PC-9 (cell line): ENCODE results near the gene UXS1. TPM values are rescaled to one million over a fixed set of nuclear protein-coding genes. Genes with fewer than 3 reads are reported as not detected.

Experiments
- BruUV-seq: library from RNA; stranded (reverse); fragments of 400-500 nt; replicated peaks from 2 replicates; lab custom pipeline; 2021; lab: Mats Ljungman, UMichigan
- CTCF ChIA-PET: fragments of 300-600 bp; sonication (Branson Sonifier 250); formaldehyde crosslinking; loops from one replicate; lab custom pipeline; 2022; ENCODE audit warnings: antibody characterized with exemption; lab: Charles Lee
- POLR2A ChIA-PET: fragments of 300-600 bp; sonication (Branson Sonifier 250); formaldehyde crosslinking; loops from one replicate; lab custom pipeline; 2022; ENCODE audit warnings: antibody characterized with exemption; ENCODE audit not compliant: unreplicated experiment; lab: Charles Lee
- DNase-seq, 2 experiments: peaks; one replicate each; pipeline versions ENCODE4 v3.0.0 to v3.0.0-alpha.2; 2015 to 2022; ENCODE audit warnings: mixed read lengths in 1 of 2
- H2AFZ ChIP-seq: fragments of 200-600 bp; sonication (generic); 2 replicates; pipeline ENCODE4 v1.8.1; 2017; ENCODE audit warnings: antibody characterized with exemption
- H3F3A ChIP-seq: fragments of 200-600 bp; sonication (generic); 2 replicates; pipeline ENCODE4 v1.8.1; 2017; ENCODE audit warnings: antibody characterized with exemption, mild to moderate bottlenecking, low read depth; ENCODE audit not compliant: insufficient read depth
- H3K27ac ChIP-seq: fragments of 200-600 bp; sonication (generic); 2 replicates; pipeline ENCODE4 v1.6.1; 2016; ENCODE audit warnings: mixed run types
- H3K27me3 ChIP-seq: fragments of 200-600 bp; sonication (generic); 2 replicates; pipeline ENCODE4 v1.6.1; 2016; ENCODE audit warnings: low read depth, mixed run types; ENCODE audit not compliant: insufficient read depth
- H3K36me3 ChIP-seq: fragments of 200-600 bp; sonication (generic); 2 replicates; pipeline ENCODE4 v1.6.1; 2016; ENCODE audit warnings: low read depth, mixed run types
- H3K4me1 ChIP-seq: fragments of 200-600 bp; sonication (generic); replicated peaks from 2 replicates; pipeline ENCODE4 v1.6.1; 2016; ENCODE audit warnings: mixed run types; ENCODE audit not compliant: insufficient read depth
- H3K4me2 ChIP-seq: fragments of 200-600 bp; sonication (generic); 2 replicates; pipeline ENCODE4 v1.6.1; 2017; ENCODE audit warnings: mixed run types
- H3K4me3 ChIP-seq: fragments of 200-600 bp; sonication (generic); 2 replicates; pipeline ENCODE4 v1.6.1; 2016; ENCODE audit warnings: mixed run types
- H3K79me2 ChIP-seq: fragments of 200-600 bp; sonication (generic); 2 replicates; pipeline ENCODE4 v1.6.1; 2017; ENCODE audit warnings: low read depth, mixed run types
- H3K9me2 ChIP-seq: fragments of 200-600 bp; sonication (generic); 2 replicates; pipeline ENCODE4 v1.8.1; 2017; ENCODE audit warnings: mild to moderate bottlenecking; ENCODE audit not compliant: insufficient read depth
- H3K9me3 ChIP-seq: fragments of 200-600 bp; sonication (generic); 2 replicates; pipeline ENCODE4 v1.8.1; 2016; ENCODE audit warnings: low read depth; ENCODE audit not compliant: insufficient read depth
- H4K20me1 ChIP-seq: fragments of 200-600 bp; sonication (generic); 2 replicates; pipeline ENCODE4 v1.8.1; 2017; ENCODE audit not compliant: insufficient read depth
- CTCF ChIP-seq: fragments of 200-600 bp; sonication (generic); conservative IDR thresholded peaks from 2 replicates; pipeline ENCODE4 v1.6.1; 2017; ENCODE audit warnings: mixed run types, antibody characterized with exemption, mild to moderate bottlenecking, moderate library complexity
- EZH2 ChIP-seq: fragments of 200-600 bp; sonication (generic); IDR thresholded peaks from 2 replicates; pipeline ENCODE4 v1.8.0; 2017; ENCODE audit warnings: antibody characterized with exemption, low read depth
- intact Hi-C: fragments of 100-400 bp; cut with micrococcal nuclease; formaldehyde crosslinking; loops from one replicate; pipeline ENCODE4 v1.10.0; 2022; ENCODE audit not compliant: unreplicated experiment
- total RNA-seq: library from RNA; stranded (reverse); gene quantifications from 2 replicates; pipeline ENCODE4 v1.2.3, GENCODE V29; 2021

The UXS1 gene
- total RNA-seq, 1 experiment from 2014 or later = 65.6 TPM

DNA sequence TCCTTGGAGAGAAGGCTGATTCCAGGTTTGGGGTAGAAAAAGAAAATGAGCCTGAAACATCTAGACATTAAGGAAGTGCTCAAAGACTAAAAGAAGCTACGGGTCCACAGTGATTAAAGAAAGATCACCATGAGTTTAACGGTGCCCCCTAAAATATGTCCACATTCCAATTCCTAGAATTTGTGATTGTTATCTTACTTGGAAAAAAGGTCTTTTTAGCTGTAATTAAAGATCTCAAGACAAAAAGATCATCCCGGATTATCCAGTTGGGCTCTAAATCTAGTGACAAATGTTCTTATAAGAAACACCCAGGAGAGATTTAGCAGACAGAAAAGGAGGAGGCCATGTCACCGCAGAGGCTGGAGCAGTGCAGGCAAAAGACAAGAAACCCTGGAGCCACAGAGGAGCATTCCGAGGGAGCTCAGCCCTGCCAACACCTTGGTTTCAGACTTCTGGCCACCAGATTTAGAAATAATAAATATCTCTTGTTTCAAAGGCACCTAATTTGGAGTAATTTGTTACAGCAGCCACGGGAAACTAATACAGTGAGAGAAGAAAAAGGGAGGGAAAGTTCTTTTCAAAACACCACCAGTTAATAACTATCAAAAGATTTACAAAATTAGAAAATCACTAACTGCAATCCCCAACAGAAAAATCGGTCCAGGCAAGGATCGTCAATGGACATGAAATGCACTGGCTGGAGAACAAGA lies 8.5 kb downstream of the UXS1 start:
- TF ChIP-seq CTCF (no peak), EZH2 (no peak)
- intact Hi-C loops = no loop called here
- no peak overlapping the region for H3K27ac ChIP-seq
- H3K79me2 ChIP-seq = peaks cover 62% of the 10 kb centered on the region
- no peak for DNase-seq
- H3K27me3 ChIP-seq = no peaks in the 10 kb centered on the region
- H3K4me2 ChIP-seq = no peak overlapping the region
- H4K20me1 ChIP-seq = no peaks in the 10 kb centered on the region; the same call in 1 of the 2 replicates
- CTCF ChIA-PET = no interaction called here
- H3K36me3 ChIP-seq = no peaks in the 10 kb centered on the region
- no TSS peak for BruUV-seq
- POLR2A ChIA-PET = no interaction called here
- no peak overlapping the region for H2AFZ ChIP-seq
- no peaks in the 10 kb centered on the region for H3K9me2 ChIP-seq
- no peak overlapping the region for H3K4me3 ChIP-seq
- no peaks in the 10 kb centered on the region for H3F3A ChIP-seq
- no peaks in the 10 kb centered on the region for H3K9me3 ChIP-seq
- H3K4me1 ChIP-seq = no peaks in the 10 kb centered on the region

GRCh38 chr2:106184857-106185256 lies 9.2 kb downstream of the UXS1 start:
- Histone ChIP-seq H3K27ac (no peak overlapping the region), H3K79me2 (peaks cover 64% of the 10 kb centered on the region), H3K36me3 (no peaks in the 10 kb centered on the region), H2AFZ (no peak overlapping the region), H3K27me3 (no peaks in the 10 kb centered on the region), H3K9me2 (no peaks in the 10 kb centered on the region), H3K9me3 (no peaks in the 10 kb centered on the region), H3K4me2 (no peak overlapping the region), H3K4me3 (no peak overlapping the region), H3F3A (no peaks in the 10 kb centered on the region), H4K20me1 (peaks cover 3% of the 10 kb centered on the region; the same call in 1 of the 2 replicates), H3K4me1 (no peaks in the 10 kb centered on the region)
- DNase-seq = no peak
- intact Hi-C loops = no loop called here
- TF ChIP-seq CTCF (no peak), EZH2 (no peak)
- POLR2A ChIA-PET = no interaction called here
- BruUV-seq = no TSS peak
- CTCF ChIA-PET = no interaction called here

- H3K27ac ChIP-seq = no peak overlapping the region
- ChIA-PET CTCF (no interaction called here), POLR2A (no interaction called here)
- no peaks in the 10 kb centered on the region for H3K36me3 ChIP-seq
- no peaks in the 10 kb centered on the region for H3F3A ChIP-seq
- no peak overlapping the region for H3K4me3 ChIP-seq
- DNase-seq = no peak
- H3K79me2 ChIP-seq = peaks cover 64% of the 10 kb centered on the region
- no peaks in the 10 kb centered on the region for H3K4me1 ChIP-seq
- BruUV-seq = no TSS peak
- H3K4me2 ChIP-seq = no peak overlapping the region
- no peaks in the 10 kb centered on the region for H3K9me2 ChIP-seq
- H2AFZ ChIP-seq = no peak overlapping the region
- peaks cover 6% of the 10 kb centered on the region; the same call in 1 of the 2 replicates for H4K20me1 ChIP-seq
- TF ChIP-seq CTCF (no peak), EZH2 (no peak)
- H3K27me3 ChIP-seq = no peaks in the 10 kb centered on the region
- no peaks in the 10 kb centered on the region for H3K9me3 ChIP-seq
- intact Hi-C loops = no loop called here
Observed at GRCh38 chr2:106184394-106184793, 9.7 kb downstream of the UXS1 start.
